ENCODE results near the gene HCN1. TPM values are rescaled to one million over a fixed set of nuclear protein-coding genes. Genes with fewer than 3 reads are reported as not detected.
"Not testable (repeated sequence)": the region's sequence is repeated elsewhere in the genome, so short reads cannot be mapped to it uniquely, and the experiment has no call there.

Gene HCN1
- total RNA-seq, 2 donors from 2014 or later = 4.4 to 5.5 TPM

- H3K4me1 ChIP-seq = no peaks in the 10 kb centered on the region
- H3K4me3 ChIP-seq = no peak overlapping the region
- H3K36me3 ChIP-seq = no peaks in the 10 kb centered on the region
- H3K27ac ChIP-seq = no peak overlapping the region
- H3K27me3 ChIP-seq = no peaks in the 10 kb centered on the region
- no peak for TF ChIP-seq CTCF (IDR thresholded peaks at IDR 0.05)
- no peaks in the 10 kb centered on the region for H3K9me3 ChIP-seq
- DNase-seq (ENCODE audit: low spot score) = no peak
Measured at GRCh38 chr5:45484781-45485180, 211.4 kb downstream of the HCN1 start.

GRCh38 chr5:45454114-45454513 lies 242.1 kb downstream of the HCN1 start:
- Histone ChIP-seq H3K27me3 (no peaks in the 10 kb centered on the region), H3K9me3 (no peaks in the 10 kb centered on the region), H3K36me3 (no peaks in the 10 kb centered on the region), H3K4me3 (no peak overlapping the region), H3K27ac (no peak overlapping the region), H3K4me1 (no peaks in the 10 kb centered on the region)
- TF ChIP-seq CTCF (IDR thresholded peaks at IDR 0.05) = no peak
- DNase-seq (ENCODE audit: low spot score) = no peak

- not testable (repeated sequence) for H3K4me3 ChIP-seq; H3K9me3 ChIP-seq; DNase-seq (ENCODE audit: low spot score); H3K36me3 ChIP-seq; H3K4me1 ChIP-seq; H3K27ac ChIP-seq; H3K27me3 ChIP-seq
Measured at GRCh38 chr5:45444856-45445255, 251.3 kb downstream of the HCN1 start.

- Histone ChIP-seq H3K27ac (no peak overlapping the region), H3K4me1 (no peaks in the 10 kb centered on the region), H3K4me3 (no peak overlapping the region), H3K9me3 (no peaks in the 10 kb centered on the region), H3K27me3 (no peaks in the 10 kb centered on the region), H3K36me3 (no peaks in the 10 kb centered on the region)
- no peak for DNase-seq (ENCODE audit: low spot score)
- no peak for TF ChIP-seq CTCF (IDR thresholded peaks at IDR 0.05)
Measured at GRCh38 chr5:45440466-45440865, 255.7 kb downstream of the HCN1 start.

- Histone ChIP-seq H3K27me3 (no peaks in the 10 kb centered on the region), H3K36me3 (no peaks in the 10 kb centered on the region), H3K9me3 (no peaks in the 10 kb centered on the region), H3K27ac (no peak overlapping the region), H3K4me3 (no peak overlapping the region), H3K4me1 (no peaks in the 10 kb centered on the region)
- TF ChIP-seq CTCF (IDR thresholded peaks at IDR 0.05) = no peak
- no peak for DNase-seq (ENCODE audit: low spot score)
Measured at GRCh38 chr5:45437752-45438151, 258.4 kb downstream of the HCN1 start.

GRCh38 chr5:45417285-45417998 lies 278.7 kb downstream of the HCN1 start:
- TF ChIP-seq CTCF (IDR thresholded peaks at IDR 0.05) = no peak
- DNase-seq (ENCODE audit: low spot score) = no peak
- Histone ChIP-seq H3K27ac (no peak overlapping the region), H3K9me3 (no peaks in the 10 kb centered on the region), H3K4me1 (no peaks in the 10 kb centered on the region), H3K36me3 (no peaks in the 10 kb centered on the region), H3K4me3 (no peak overlapping the region), H3K27me3 (no peaks in the 10 kb centered on the region)

Data from right atrium auricular region (tissue), 2 donors.